Renal pelvis (tissue), 4 donors: ENCODE data around the gene TNFRSF12A. TPM values are rescaled to one million over a fixed set of nuclear protein-coding genes. Genes with fewer than 3 reads are reported as not detected.

Experiments
- DNase-seq: peaks from one replicate; pipeline ENCODE4 v3.0.0-alpha.2; 2013
- polyA plus RNA-seq, 3 donors: library from polyadenylated mRNA; unstranded; fragments of 120-200 nt; gene quantifications; one replicate each; pipeline ENCODE4 v1.2.1, GENCODE V29; 2013; ENCODE audit not compliant: insufficient read length in 3 of 3

Gene TNFRSF12A
- polyA plus RNA-seq, 3 donors: 12.7 to 15.3 (median 14.2) TPM

DNA sequence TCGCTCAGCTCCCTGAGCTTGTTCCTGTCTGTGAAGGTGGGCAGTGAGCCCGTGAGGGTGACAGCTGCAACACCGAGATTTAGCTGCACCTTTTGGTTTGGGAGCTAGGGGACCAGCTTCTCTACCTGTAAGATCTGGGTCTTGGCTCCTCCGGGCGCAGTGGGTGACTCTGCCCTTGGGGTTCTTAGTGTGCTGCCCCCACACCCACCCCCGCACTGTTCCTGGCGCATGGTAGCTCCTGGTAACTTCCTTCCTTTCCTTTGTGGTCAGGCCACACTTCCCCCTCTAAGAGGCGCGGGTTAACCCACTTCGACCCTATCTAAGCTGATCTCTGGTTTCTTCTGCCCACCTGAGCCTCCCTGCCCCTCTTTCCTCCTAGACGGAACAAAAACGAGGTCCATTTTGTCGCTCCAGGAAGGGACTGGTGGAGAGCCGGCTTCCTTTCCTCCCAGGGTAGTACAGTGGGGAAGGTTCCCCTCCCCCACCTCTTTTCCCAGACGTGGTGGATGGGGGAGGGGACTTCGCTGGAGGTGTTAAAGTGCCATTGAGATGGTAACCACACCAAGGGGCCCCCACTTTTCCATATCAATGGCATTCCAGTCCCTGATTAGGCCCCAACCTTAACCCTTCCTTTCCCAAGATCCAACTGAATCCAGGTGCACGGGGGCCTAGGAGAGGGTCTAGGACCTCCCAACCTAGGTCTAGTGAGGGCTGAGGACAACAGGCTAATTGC, 12.0 kb upstream of the TNFRSF12A start:
- no peak for DNase-seq

DNA sequence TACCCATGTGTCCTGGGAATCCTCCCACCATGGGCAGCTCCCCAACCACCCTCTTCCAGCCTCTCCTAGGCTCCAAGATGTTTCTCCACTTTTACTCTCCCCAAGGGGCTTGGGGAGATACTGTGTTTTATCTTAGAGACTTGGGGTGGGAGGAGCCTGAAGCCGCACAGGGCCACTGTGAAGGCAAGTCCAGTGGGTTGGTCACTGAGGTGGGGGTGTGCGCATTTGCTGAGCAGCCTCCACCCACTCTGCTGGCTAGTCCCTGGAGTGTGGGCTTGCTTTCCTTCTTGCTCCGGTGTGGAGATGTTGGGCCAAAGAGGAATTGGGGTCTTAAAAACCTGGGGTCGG, 11.5 kb upstream of the TNFRSF12A start:
- DNase-seq: no peak

GRCh38 chr16:3009568-3010390, 10.4 kb upstream of the TNFRSF12A start:
- peak; percentile 87 for DNase-seq

- DNase-seq: no peak
Measured at GRCh38 chr16:3010510-3010909, 9.7 kb upstream of the TNFRSF12A start.

DNA sequence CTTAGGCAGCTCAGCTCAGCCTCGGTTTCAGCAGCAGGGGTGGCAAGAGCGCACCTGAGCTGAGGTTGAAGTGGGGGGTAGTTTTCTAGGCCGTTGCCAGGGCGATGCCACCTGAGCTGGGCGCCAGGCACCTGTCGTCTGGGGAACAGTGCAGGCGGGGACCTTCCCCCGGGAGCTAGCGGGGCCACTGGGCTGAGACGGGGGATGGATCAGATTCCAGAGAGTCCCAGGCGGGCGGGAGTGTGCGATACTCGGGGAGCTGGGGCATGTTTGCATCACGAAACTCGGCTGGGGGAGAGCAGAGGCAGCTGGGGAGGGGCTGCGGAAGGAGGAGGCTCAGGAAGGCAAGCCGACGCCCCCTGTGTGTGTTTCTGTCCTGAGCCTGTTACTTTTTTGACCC, 7.9 kb upstream of the TNFRSF12A start:
- peak; percentile 78 for DNase-seq

- DNase-seq: no peak
Measured at GRCh38 chr16:3012828-3013420, 7.2 kb upstream of the TNFRSF12A start, which contains the start of gene CLDN9. TSS of gene CLDN9 (plus strand) at chr16:3012923. CDS start at chr16:3013363, 440 bp downstream.

GRCh38 chr16:3013491-3013951, 6.6 kb upstream of the TNFRSF12A start:
- DNase-seq: no peak

- no peak for DNase-seq
Measured at GRCh38 chr16:3013998-3014690, 6.0 kb upstream of the TNFRSF12A start.

GRCh38 chr16:3014971-3015370, 5.2 kb upstream of the TNFRSF12A start:
- no peak for DNase-seq

- no peak for DNase-seq
Measured at GRCh38 chr16:3015865-3016521, 4.2 kb upstream of the TNFRSF12A start.

- DNase-seq: no peak
Measured at GRCh38 chr16:3017344-3017743, 2.8 kb upstream of the TNFRSF12A start.

GRCh38 chr16:3017794-3018506, 2.2 kb upstream of the TNFRSF12A start, which contains the start of gene CLDN6:
TSS of gene CLDN6 (minus strand) at chr16:3018183. CDS start at chr16:3016021, 2,162 bp downstream.
- no peak for DNase-seq

- no peak for DNase-seq
Measured at GRCh38 chr16:3019594-3020246, 448 bp upstream of the TNFRSF12A start.

- DNase-seq: no peak
Measured at GRCh38 chr16:3020604-3021448, 658 bp downstream of the TNFRSF12A start.

GRCh38 chr16:3021449-3022207, 1.5 kb downstream of the TNFRSF12A start:
- no peak for DNase-seq

DNA sequence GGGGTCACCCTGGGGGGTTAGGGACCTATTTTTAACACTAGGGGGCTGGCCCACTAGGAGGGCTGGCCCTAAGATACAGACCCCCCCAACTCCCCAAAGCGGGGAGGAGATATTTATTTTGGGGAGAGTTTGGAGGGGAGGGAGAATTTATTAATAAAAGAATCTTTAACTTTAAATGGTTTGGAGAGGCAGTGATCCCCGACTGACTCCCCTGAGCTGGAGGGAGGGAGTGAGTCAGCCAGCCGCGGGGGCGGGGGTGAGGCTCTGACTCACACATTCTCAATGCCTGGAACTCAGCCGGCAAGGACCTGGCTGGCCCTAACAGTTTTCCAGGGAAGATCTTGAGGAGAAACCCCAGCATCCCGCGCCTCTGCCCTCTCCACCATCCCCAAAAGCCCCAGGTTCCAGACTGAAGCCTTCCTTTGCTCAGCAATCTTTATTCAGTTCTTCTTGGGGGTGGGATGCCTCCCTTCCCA, 2.1 kb downstream of the TNFRSF12A start:
- DNase-seq: peak; percentile 88

- DNase-seq: no peak
Measured at GRCh38 chr16:3022684-3023414, 2.7 kb downstream of the TNFRSF12A start.

GRCh38 chr16:3023415-3023668, 3.2 kb downstream of the TNFRSF12A start:
- DNase-seq: no peak
